Sigmoid colon (tissue), 7 donors: ENCODE results near the gene GPC5. TPM values are rescaled to one million over a fixed set of nuclear protein-coding genes. Genes with fewer than 3 reads are reported as not detected.
"Not testable (repeated sequence)": the region's sequence is repeated elsewhere in the genome, so short reads cannot be mapped to it uniquely, and the experiment has no call there.

Source experiments
- DNase-seq: peaks from one replicate; pipeline ENCODE4 v3.0.0-alpha.2; 2019
- H3K27ac ChIP-seq, 4 donors: fragments of 200-600 bp; sonication (generic); one replicate each; pipeline ENCODE4 v1.5.1; 2016 to 2019; ENCODE audit warnings: mild to moderate bottlenecking in 1 of 4
- H3K27me3 ChIP-seq, 3 donors: fragments of 200-600 bp; sonication (generic); one replicate each; pipeline ENCODE4 v1.5.1; 2019; ENCODE audit warnings: mild to moderate bottlenecking in 1 of 3
- H3K36me3 ChIP-seq, 4 donors: fragments of 200-600 bp; sonication (generic); one replicate each; pipeline ENCODE4 v1.5.1; 2016 to 2019
- H3K4me1 ChIP-seq, 4 donors: fragments of 200-600 bp; sonication (generic); one replicate each; pipeline ENCODE4 v1.5.1; 2017 to 2019
- H3K4me3 ChIP-seq, 4 donors: fragments of 200-600 bp; sonication (generic); one replicate each; pipeline ENCODE4 v1.5.1; 2017 to 2019; ENCODE audit warnings: mild to moderate bottlenecking in 2 of 4, moderate library complexity in 1 of 4
- H3K9me3 ChIP-seq, 4 donors: fragments of 200-600 bp in 3 of 4; sonication (generic) in 3 of 4; one replicate each; pipeline versions ENCODE4 v1.5.1 to v1.6.1; 2013 to 2019
- CTCF ChIP-seq, 4 experiments: fragments of 450-650 bp in 3 of 4; fragments of 200-600 bp in 1 of 4; IDR thresholded peaks; one replicate each; pipeline ENCODE4 v1.5.1; 2016 to 2019; ENCODE audit warnings: antibody characterized with exemption in 4 of 4, mild to moderate bottlenecking in 3 of 4, moderate library complexity in 2 of 4
- EP300 ChIP-seq, 4 donors: sonication (generic); formaldehyde crosslinking; IDR thresholded peaks; one replicate each; pipeline ENCODE4 v1.6.1; 2017; ENCODE audit warnings: antibody characterized with exemption in 4 of 4
- POLR2A ChIP-seq, 2 donors: fragments of 450-650 bp; IDR thresholded peaks; one replicate each; pipeline ENCODE4 v1.6.1; 2016; ENCODE audit warnings: antibody characterized with exemption in 2 of 2, mild to moderate bottlenecking in 2 of 2, moderate library complexity in 2 of 2
- POLR2AphosphoS5 ChIP-seq, 4 donors: sonication (generic); formaldehyde crosslinking; IDR thresholded peaks; one replicate each; pipeline ENCODE4 v1.6.1; 2017; ENCODE audit warnings: antibody characterized with exemption in 4 of 4
- WGBS, 2 donors: extraction: QIAGEN DNeasy Blood & Tissue Kit; methylation state at CpG; one replicate each; pipeline ENCODE4 v1.1.7; 2013; 5-methylcytosine and 5-hydroxymethylcytosine counted together
- intact Hi-C: fragments of 100-400 bp; cut with DNase I; formaldehyde crosslinking; loops from one replicate; pipeline ENCODE4 v1.15.1; 2023
- polyA plus RNA-seq, 3 donors: library from polyadenylated mRNA; stranded (reverse); fragments of 200-250 nt; gene quantifications; one replicate each; pipeline ENCODE4 v1.2.3, GENCODE V29; 2013
- total RNA-seq, 4 donors: library from RNA; depleted of rRNA; stranded (reverse); fragments of >200 nt; gene quantifications; one replicate each; pipeline ENCODE4 v1.1.0, GENCODE V29; 2016
- donor health status: healthy with polysubstance abuse.
- donor health status: Bipolar disorder and iron deficiency.
- donor health status: healthy.

Gene GPC5
- total and polyA plus RNA-seq, 7 donors = 0.39 to 3.9 (median 2.9) TPM; not detected in 2

- Histone ChIP-seq H3K27me3 (no peaks in the 10 kb centered on the region), H3K27ac (no peak overlapping the region), H3K9me3 (no peaks in the 10 kb centered on the region), H3K4me1 (peaks cover 0 to 37% (median 22%) of the 10 kb centered on the region in 4 donors), H3K36me3 (peaks cover 0 to 55% (median 8%) of the 10 kb centered on the region in 4 donors), H3K4me3 (no peak overlapping the region)
- intact Hi-C loops = no loop called here
- DNase-seq = no peak
- WGBS, 2 donors = 87 to 91% methylated on average over 2 of the region's 2 CpGs
- TF ChIP-seq POLR2A (IDR thresholded peaks at IDR 0.05) = no peak
- no peak for TF ChIP-seq EP300 (IDR thresholded peaks at IDR 0.05)
- TF ChIP-seq CTCF (IDR thresholded peaks at IDR 0.05) = no peak
- TF ChIP-seq POLR2AphosphoS5 (IDR thresholded peaks at IDR 0.05) = no peak
Measured at GRCh38 chr13:91351980-91352379, 46.4 kb upstream of the GPC5 start.

- WGBS, 2 donors = 77 to 88% methylated on average over 7 of the region's 7 CpGs
- DNase-seq, H3K9me3 ChIP-seq, H3K27me3 ChIP-seq, H3K27ac ChIP-seq, H3K4me3 ChIP-seq, intact Hi-C loops: not testable (repeated sequence)
- Histone ChIP-seq H3K4me1 (peaks cover 0 to 37% (median 21%) of the 10 kb centered on the region in 4 donors), H3K36me3 (peaks cover 0 to 60% (median 8%) of the 10 kb centered on the region in 4 donors)
Measured at GRCh38 chr13:91352891-91353290, 45.5 kb upstream of the GPC5 start.

GRCh38 chr13:91353494-91353893, 44.9 kb upstream of the GPC5 start:
- intact Hi-C loops = no loop called here
- H3K27me3 ChIP-seq = no peaks in the 10 kb centered on the region
- H3K9me3 ChIP-seq = no peaks in the 10 kb centered on the region
- WGBS, 2 donors = 42 to 48% methylated on average over 1 of the region's 1 CpG
- H3K27ac ChIP-seq = no peak overlapping the region
- H3K4me1 ChIP-seq = peaks cover 0 to 37% (median 21%) of the 10 kb centered on the region in 4 donors
- DNase-seq = no peak
- TF ChIP-seq CTCF (IDR thresholded peaks at IDR 0.05) (no peak), POLR2A (IDR thresholded peaks at IDR 0.05) (no peak), EP300 (IDR thresholded peaks at IDR 0.05) (no peak), POLR2AphosphoS5 (IDR thresholded peaks at IDR 0.05) (no peak)
- peaks cover 0 to 60% (median 8%) of the 10 kb centered on the region in 4 donors for H3K36me3 ChIP-seq
- H3K4me3 ChIP-seq = no peak overlapping the region

GRCh38 chr13:91355099-91355825, 43.2 kb upstream of the GPC5 start:
- H3K27ac ChIP-seq = no peak overlapping the region
- H3K27me3 ChIP-seq = no peaks in the 10 kb centered on the region
- intact Hi-C loops = no loop called here
- H3K9me3 ChIP-seq = no peaks in the 10 kb centered on the region
- no peak for DNase-seq
- 84 to 93% methylated on average over 6 of the region's 6 CpGs for WGBS, 2 donors
- peaks cover 0 to 26% (median 10%) of the 10 kb centered on the region in 4 donors for H3K4me1 ChIP-seq
- TF ChIP-seq POLR2AphosphoS5 (IDR thresholded peaks at IDR 0.05) (no peak), POLR2A (IDR thresholded peaks at IDR 0.05) (no peak), EP300 (IDR thresholded peaks at IDR 0.05) (no peak)
- H3K4me3 ChIP-seq = no peak overlapping the region
- peaks cover 0 to 57% (median 6%) of the 10 kb centered on the region in 4 donors for H3K36me3 ChIP-seq

- no peak for DNase-seq
- no peak overlapping the region for H3K4me3 ChIP-seq
- no peak overlapping the region for H3K27ac ChIP-seq
- no peaks in the 10 kb centered on the region for H3K9me3 ChIP-seq
- intact Hi-C loops = no loop called here
- peaks cover 0 to 18% (median 6%) of the 10 kb centered on the region in 4 donors for H3K4me1 ChIP-seq
- 95 to 97% methylated on average over 6 of the region's 6 CpGs for WGBS, 2 donors
- peaks cover 0 to 49% (median under 1%) of the 10 kb centered on the region in 4 donors for H3K36me3 ChIP-seq
- H3K27me3 ChIP-seq = no peaks in the 10 kb centered on the region
- TF ChIP-seq EP300 (IDR thresholded peaks at IDR 0.05) = no peak
- no peak for TF ChIP-seq POLR2A (IDR thresholded peaks at IDR 0.05)
- TF ChIP-seq POLR2AphosphoS5 (IDR thresholded peaks at IDR 0.05) = no peak
- TF ChIP-seq CTCF (IDR thresholded peaks at IDR 0.05) = no peak
Measured at GRCh38 chr13:91355826-91356710, 42.4 kb upstream of the GPC5 start.
